Superior temporal gyrus (tissue), 1 donor: Measurements from ENCODE around the gene CEACAM4.

ENCODE experiments used
- DNase-seq: peaks from one replicate; pipeline ENCODE4 v3.0.0-alpha.2; 2016; ENCODE audit errors: extremely low spot score

Gene CEACAM4

DNA sequence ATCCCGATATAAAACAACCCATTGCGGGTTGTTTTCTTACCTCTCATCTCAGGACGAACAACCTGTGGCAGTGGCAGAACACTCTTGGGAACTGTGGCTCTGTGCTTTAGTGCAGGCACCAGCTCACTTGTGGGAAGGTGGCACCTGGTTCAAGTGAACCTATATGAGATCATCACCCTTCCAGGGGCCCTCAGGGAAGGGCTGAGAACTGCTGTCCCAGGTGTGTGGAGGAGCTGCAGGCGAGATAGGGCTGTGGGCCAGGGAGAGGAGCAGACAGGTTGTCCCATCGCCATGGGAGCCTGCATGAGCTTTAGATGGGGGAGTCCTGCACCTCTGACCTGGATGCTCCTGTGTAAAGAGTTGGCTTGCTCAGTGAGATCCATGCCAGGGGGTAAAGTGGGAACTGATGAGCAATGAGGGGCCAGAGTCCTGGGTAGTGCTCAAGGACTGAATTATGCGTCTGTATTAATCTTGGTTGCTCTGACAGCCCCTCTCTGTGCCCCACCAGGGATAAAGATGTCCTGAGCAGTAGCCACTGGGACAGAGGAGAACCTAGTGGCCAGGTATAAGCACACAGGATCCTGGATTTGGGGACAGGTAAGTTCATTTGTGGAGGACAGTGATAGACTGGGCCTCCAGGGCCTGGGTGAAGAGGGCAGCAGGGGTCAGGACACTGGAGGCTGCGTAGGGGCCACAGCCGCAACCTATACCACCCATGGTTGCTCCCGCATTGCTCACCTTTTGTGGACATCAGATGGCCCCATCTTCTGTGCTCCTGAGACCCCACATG, 8.7 kb downstream of the CEACAM4 start:
- DNase-seq, result no peak

DNA sequence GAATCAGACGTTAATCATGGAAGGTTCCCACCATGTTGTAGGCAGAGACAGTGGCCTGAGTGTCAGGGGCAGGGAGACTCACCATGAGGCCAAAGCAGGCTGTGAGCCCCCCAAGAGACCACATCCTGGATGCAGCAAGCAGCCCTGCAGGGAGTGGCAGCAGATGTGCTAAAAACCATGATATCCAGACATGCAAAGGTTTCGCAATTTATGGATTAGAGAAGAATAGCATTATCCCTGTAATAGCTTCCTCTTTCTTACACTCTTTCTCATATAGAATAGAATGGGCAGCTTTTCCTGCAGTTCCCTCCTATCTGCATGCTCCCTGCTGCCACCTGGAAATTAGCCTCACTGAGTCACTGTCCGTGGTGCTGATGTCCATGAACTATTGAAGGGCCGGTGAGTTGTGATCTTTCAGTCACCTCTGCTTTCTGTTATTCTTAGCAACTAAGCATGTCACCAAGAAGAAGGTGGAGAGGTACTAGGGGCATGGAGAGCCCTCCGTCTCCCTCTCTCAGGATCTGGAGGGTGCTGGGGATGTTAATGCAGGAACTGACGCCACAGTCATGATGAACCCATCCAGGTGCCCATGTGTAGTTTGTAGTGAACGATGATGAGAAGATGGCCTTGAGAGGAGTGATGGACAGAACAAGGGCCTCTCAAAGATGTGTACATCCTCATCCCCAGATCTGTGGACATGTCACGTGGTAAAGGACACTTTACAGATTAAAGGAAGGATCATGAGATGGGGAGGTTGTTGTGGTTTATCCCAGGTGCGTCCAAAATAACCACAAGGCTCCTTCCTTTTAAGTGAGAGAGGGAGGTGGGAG, 9.9 kb downstream of the CEACAM4 start:
- no peak for DNase-seq

DNA sequence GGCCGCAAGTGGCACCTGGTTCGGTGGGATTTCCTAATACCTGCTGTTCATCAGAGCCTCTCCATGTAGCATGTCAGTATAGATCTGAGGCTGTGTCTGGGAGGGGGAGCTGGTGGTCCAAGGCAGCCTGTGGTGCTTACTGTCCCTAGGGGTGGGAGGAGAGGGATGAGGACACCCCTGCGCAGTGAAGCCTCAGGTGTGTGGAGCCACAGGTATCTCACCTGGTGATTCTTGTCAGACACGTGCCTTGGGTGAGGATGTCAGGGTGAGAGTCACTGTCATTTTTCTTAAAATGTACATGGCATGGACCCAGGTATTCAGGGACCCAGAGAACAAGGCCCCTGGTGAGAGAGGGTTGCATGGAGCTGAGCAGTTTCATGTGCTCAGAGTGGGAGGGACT, 11.7 kb downstream of the CEACAM4 start:
- no peak for DNase-seq

DNA sequence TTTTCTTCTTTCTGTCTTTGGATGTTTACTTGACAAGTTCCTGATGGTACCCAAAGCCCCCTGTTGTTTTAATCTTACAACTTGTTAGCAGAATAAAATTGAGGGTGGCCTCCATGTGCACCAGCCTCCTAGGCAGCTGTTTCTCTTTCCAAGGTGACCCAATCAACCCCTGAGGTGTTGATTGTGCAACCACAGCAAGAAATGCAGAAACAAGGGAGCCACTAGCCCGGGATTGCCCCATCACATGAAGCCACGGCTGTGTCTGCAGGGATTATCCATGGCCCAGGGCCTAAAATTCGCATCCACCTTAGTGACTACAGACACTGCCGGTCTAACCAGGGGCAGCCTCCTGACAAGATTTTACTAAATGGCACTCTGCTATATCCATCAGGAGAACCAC, 14.4 kb downstream of the CEACAM4 start:
- no peak for DNase-seq

DNA sequence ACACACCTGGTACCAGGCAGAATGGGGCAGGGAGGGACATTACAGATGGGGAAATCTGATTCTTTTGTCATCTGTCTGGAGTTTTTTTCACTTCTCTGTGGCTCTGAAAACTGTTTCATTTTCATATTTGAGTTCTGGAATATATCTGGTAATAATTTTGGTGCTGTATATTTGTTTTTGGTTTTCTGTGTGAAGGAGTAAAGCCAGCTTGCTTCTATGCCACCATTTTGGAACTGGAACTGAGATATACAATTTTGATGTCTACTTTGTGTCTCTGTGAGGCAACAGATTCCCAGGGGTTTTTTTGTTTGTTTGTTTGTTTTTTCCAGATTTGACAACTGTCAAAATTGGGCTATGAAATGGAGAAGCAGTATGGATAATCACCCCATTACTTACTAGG, 16.1 kb downstream of the CEACAM4 start:
- no peak for DNase-seq

DNA sequence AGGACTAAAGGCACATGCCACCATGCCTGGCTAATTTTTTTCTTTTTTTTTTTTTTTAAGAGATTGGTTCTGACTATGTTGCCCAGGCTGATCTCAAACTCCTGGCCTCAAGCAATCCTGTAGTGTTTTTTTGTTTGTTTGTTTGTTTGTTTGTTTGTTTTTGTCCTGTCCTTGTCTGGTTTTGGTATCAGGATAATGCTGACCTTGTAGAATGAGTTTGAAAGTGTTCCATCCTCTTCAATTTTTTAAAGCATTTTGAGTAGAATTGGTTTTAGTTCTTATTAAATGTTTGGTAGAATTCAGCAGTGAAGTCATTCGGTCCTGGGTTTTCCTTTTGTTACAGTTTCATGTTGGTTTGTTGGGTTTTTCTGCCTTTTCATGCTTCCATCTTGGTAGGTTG, 19.2 kb downstream of the CEACAM4 start:
- no peak for DNase-seq

DNA sequence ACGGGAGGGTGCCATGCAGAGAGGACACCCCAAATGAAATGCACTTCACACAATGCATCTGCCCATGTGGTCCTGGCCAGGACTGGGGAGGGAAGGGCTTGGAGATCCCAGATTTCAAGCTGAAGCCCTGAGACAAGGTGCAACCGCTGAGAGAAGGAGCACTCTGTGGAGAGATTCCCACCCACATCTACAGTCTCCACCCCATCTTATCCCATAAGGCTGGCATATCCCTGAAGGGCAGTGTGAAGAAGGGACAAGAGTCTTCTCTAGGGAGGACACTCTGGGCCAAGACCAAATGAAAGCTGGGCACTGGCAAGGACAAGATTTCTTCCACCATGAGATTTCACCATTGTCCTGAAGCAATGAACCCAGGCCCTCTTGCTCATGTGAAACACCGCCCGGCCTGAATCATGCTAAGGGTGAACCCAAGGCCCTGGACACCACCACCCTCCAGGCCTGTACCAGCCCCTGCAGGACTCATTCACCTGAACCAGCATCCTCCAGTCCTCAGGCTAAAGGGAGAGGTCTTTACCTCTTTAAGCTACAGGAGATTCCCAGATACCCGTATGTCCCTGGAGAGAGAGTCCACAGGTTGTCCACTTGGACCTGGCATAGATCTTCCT, 20.5 kb downstream of the CEACAM4 start:
- DNase-seq, result no peak

DNA sequence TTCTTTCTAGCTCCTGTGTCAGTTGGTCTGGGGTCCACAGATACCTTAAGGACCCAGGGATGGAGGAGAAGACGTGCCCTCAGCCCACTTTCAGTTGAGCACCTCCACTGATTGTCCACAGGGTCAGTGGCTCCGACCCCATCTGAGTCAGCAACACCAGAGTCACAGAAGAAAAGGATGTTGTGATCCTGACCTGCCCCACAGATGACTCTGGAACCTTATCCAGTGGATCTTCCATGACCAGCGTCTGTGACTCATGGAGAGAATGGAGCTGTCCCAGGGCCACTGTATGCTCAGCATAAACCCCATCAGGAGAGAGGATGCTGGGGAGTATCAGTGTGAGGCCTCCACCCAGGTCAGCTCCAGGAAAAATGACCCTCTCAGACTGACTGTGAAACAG, 22.0 kb downstream of the CEACAM4 start:
- DNase-seq, result no peak

DNA sequence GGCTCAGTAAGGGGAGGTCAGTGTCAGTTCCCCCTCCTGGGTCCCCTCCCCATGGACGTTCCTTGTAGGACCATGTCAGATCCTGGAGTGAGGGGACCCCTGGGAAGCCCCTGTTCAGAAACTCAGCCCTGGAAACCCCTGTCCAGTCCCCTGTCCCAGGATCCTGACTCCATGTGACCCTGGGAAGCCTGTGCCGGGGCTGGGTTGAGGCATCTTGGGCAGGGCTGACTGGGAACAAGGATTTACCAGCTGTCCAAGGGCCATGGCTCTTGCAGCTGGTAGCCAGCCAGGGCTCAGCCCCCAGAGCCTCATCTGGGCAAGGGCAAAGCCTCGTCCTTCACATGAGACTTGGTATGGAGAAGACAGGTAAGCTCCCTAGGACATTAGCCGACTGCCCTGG, 25.1 kb downstream of the CEACAM4 start:
- no peak for DNase-seq

DNA sequence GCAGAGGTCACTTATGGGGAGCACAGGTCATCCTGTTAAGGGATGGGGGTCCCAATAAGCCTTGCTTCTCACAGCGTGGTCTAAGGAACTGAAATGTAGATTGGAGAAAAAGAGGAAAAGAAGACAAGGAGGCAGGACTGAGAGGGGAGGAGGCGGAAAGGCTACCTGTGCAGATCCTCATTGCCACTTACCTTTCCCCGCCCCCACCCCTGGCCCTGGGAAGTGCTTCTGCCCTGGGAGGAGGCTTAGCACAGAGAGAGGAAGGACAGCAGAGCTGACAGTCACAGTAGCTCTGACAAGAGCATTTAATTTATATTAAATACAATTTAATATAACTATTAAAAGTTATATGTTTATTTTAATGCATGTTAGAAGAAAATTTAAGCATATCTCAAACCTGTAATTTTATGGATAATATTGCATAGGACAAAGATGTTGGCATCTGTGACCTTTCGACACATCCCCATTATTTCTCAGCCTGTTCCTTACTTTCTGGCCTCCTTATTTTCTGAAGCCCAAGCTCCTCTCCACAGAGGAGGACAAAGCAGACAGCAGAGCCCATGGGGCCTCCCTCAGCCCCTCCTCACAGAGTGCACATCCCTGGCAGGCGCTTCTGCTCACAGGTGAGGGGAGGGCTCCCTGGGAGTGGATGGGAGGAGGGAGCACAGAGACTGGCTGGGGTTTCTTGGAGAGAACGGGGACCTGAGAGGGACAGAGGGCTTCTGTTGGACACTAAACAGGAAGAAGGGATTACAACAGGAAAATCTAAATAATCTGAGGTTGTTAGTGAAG, 27.5 kb downstream of the CEACAM4 start:
- DNase-seq, result no peak

DNA sequence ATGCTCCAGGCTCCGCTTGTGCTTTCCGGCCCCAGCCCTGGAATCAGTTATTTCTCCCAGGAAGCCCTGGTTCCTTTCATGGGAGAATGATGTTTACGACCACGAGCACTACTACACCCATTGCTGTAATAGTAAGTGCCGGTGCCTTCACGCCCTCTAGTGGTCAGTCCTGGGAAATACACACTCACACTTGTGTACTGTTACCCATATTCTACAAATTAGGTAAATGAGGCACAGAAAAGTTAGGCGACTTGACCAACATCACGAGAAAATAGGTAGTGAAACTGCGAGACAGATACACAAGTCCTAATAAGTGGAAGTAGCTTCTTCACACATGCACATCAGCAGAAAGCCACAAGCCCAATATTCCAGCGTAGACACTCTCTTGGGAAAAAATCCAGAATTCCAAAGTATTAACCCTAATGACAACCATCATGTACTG, 29.3 kb downstream of the CEACAM4 start:
- DNase-seq, result peak; percentile 80

DNA sequence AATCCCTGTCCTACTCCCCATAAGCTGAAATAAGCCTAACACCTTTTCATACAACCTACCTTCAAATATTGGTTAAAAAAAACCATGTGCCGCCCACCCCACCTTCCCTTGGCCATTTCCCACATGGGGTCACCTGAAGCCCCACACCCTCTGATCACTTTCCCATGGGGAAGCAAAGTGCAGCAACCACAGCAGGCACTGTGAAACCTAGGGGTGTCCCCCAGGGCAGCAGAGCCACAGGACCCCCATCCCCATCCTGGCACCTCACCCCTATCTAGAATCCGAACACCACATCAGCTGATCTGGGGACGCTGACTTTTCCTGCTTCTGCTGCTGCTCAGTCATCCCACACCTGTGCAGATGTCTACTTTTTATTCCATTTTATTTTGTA, 31.0 kb downstream of the CEACAM4 start:
- no peak for DNase-seq

DNA sequence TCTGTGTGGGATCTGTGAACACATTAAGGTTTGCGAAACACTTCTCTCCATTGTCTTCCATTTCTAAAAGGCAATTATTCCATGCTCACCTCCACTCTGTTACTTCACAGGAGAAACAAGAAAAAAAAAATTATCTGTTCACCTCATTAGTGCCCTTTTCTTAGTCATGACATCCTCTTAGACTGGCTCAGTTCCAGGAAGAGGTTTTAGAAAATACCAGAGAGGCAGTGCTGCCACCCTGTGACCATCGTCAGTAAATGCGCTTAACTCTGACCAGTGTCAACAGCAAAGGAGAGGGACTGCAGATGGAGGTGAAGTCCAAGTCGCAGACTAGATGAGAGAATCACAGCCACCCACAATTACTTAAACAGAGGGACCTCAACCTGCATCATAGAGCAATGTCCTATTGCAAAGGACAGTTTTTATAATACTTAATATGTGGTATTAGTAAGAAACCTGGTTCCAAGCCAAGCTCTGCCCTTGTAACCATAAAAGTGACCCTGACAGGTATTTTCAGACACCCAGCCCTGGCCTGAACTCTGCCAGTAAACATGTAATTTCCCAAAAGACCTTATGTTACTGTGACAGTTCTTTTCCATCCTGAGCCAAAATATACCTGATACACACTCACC, 31.5 kb downstream of the CEACAM4 start:
- DNase-seq, result peak; percentile 46

DNA sequence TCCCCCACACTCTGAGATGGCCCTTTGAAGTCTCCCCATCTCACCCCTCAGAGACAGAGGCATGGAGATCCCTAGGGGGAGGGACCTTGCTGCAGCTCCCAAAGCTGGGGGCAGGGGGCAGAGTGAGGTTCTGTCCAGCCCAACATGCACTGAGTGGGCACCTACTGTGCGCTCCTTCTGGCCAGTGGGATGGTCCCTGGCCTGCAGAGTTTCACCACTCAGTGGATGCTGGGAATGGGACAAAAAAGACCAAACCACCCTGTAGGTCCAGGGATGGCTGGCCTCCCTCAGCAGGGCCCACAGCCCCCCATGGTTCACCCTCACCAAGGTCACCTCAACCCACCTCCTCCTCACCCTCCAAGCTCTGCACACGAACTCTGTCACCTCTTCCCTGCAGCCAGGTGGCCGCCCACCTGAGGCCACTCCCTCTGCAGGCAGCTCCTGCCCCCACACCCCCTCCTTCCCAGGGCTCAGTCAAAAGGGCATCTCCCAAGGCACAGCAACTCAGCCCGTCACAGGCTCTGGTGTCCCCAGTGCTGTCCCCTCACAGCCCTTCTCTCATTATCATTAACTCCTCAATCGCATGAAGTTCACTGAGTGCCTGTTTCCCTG, 34.8 kb downstream of the CEACAM4 start:
- DNase-seq, result no peak

DNA sequence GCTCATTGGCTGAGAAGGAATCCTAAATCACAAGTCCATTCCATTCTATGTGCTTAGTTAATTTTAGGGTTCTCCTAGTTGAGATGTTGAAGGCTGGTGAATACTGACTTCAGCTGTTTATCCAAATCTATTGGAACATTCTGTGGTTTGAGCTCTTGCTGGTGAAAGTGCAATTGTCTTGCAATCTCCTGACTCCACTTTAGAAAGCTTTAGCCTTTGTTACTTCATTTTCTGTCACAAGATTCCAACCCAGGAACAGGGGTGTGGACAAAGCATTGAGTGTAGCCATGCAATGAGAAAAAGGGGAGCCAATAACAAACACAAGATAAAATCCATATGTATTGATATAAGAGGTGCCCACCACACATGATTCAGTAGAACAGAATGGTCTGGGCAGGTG, 35.9 kb downstream of the CEACAM4 start:
- DNase-seq, result no peak

DNA sequence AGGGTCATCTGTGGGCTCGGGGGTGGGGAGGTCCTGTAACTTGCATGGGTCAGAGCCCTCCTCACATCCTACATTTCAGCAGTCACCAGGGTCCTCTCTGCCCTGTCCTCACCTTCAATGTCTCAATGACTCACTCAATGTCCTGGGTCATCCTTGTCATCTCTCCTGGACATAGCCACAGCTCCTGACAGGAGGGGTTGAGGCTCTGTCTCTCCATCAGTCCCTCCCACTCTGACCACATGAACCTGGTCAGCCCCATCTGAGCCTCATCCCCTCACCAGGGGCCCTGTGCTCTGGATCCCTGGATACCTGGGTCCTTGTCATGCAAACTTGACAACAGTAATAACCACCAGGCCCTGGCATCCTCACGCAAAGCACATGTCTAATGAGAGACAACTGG, 37.5 kb downstream of the CEACAM4 start:
- DNase-seq, result no peak

DNA sequence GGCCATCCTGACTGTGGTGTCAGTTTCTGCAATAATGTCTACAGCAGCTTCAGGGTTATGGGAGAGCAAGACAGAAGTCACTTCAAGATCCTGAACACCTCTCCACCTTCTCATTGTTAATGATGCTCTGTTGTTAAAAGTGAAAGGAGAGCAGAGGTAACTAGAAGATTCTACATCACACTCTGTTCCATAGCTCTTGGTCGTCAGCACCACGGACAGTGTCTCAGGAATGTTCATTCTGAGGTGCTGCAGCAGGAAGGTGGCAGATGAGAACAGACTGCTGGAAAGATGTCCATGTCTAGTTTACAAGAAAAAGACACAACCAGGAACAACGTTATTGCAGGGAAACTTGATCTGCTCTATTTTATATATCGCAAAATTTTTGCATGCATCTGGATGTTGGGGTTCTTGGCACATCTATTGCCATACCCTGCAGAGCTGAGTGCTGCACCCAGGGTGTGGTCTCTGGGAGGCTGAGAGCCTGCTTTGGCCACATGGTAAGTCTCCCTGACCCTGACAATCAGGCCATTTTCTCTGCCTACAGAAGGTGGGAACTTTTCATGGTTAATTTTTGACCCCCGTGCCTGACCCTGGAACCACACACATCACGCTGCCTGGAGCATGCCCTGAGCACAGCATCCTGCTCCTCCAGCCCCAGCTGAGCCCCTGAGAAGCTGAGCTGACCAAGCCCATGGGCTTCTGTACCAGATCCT, 38.2 kb downstream of the CEACAM4 start:
- no peak for DNase-seq

DNA sequence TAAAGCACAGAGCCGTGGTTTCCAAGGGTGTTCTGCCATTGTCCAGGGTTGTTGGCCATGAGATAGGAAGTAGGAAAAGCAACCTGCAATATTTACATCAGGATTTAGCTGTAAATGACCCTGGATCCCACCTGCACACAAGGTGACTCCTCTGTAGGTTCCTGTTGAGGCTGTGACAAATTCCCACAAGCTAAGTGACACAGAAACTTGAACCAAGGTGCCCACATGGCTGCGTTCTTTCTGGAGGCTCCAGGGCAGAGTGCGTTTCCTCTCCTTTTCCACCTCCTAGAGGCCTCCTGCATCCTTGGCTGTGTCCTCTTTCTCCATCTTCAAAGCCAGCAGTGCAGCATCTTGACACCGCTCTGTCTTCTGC, 39.0 kb downstream of the CEACAM4 start:
- no peak for DNase-seq

DNA sequence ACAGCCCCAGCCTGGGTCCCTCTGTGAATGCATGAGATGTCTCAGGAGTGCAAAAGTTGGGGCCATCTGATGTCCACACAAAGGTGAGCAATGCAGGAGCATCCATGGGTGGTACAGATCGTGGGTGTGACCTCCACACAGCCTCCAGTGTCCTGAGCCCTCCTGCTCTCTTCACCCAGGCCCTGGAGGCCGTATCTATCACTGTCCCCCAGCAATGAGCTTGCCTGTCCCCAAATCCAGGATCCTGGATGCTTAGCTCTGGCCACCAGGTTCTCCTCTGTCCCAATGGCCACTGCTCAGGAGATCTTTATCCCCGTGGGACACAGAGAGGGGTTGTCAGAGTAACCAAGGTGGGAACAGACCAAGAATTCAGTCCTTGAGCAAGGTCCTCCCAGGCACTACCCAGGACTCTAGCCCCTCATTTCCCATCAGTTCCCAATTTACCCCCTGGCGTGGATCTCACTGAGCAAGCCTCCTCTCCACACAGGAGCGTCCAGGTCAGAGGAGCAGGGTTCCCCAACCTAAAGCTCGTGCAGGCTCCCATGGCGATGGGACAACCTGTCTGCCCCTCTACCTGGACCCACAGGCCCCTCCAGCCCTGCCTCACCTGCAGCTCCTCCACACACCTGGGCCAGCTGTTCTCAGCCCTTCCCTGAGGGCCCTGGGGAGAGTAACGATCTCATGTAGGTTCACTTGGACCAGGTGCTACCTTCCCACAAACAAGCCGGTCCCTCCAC, 39.6 kb downstream of the CEACAM4 start:
- DNase-seq, result no peak

DNA sequence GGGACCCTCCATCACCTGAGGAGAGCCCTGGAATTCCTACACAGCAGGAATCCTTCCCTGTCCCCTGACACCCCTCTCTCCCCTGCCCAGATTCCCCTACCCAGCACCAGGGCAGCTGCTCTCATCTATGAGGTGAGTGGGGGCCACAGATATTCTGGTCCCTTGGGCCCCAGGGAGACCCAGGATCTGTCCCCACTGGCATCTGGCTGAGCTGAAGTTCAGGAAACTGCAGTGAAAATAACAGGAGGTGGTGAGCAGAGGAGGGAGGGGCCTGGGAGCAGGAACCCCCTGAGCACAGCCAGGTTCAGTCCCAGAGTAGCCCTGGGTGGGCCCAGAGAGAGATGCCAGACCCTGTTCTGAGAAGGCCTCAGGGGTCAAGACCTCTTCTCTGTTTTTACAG, 40.8 kb downstream of the CEACAM4 start:
- DNase-seq, result no peak
